Measurements from ENCODE around the gene KIF5A.
A peak's percentile ranks its signal among the peaks of the same experiment; 100 is the strongest.

The KIF5A gene

GRCh38 chr12:57581802-57582201 lies 32.0 kb downstream of the KIF5A start:
- no peak overlapping the region for H3K4me3 ChIP-seq (ENCODE audit: low read depth, low read length)
- no peak for TF ChIP-seq CTCF (IDR thresholded peaks at IDR 0.05; ENCODE audit: borderline replicate concordance, insufficient read depth, low read depth, low read length)

GRCh38 chr12:57582440-57582839 lies 32.6 kb downstream of the KIF5A start:
- H3K4me3 ChIP-seq (ENCODE audit: low read depth, low read length): no peak overlapping the region
- no peak for TF ChIP-seq CTCF (IDR thresholded peaks at IDR 0.05; ENCODE audit: borderline replicate concordance, insufficient read depth, low read depth, low read length)

- no peak overlapping the region for H3K4me3 ChIP-seq (ENCODE audit: low read depth, low read length)
- TF ChIP-seq CTCF (IDR thresholded peaks at IDR 0.05; ENCODE audit: borderline replicate concordance, insufficient read depth, low read depth, low read length): peak; percentile 84
Observed at GRCh38 chr12:57583008-57583831, 33.4 kb downstream of the KIF5A start.

GRCh38 chr12:57584050-57584449 lies 34.2 kb downstream of the KIF5A start:
- no peak overlapping the region for H3K4me3 ChIP-seq (ENCODE audit: low read depth, low read length)
- TF ChIP-seq CTCF (IDR thresholded peaks at IDR 0.05; ENCODE audit: borderline replicate concordance, insufficient read depth, low read depth, low read length): no peak

- no peak for TF ChIP-seq CTCF (IDR thresholded peaks at IDR 0.05; ENCODE audit: borderline replicate concordance, insufficient read depth, low read depth, low read length)
- no peak overlapping the region for H3K4me3 ChIP-seq (ENCODE audit: low read depth, low read length)
Observed at GRCh38 chr12:57584690-57585089, 34.8 kb downstream of the KIF5A start.

- TF ChIP-seq CTCF (IDR thresholded peaks at IDR 0.05; ENCODE audit: borderline replicate concordance, insufficient read depth, low read depth, low read length): no peak
- H3K4me3 ChIP-seq (ENCODE audit: low read depth, low read length): no peak overlapping the region
Observed at GRCh38 chr12:57585156-57585555, 35.3 kb downstream of the KIF5A start.

- TF ChIP-seq CTCF (IDR thresholded peaks at IDR 0.05; ENCODE audit: borderline replicate concordance, insufficient read depth, low read depth, low read length): no peak
Observed at GRCh38 chr12:57586128-57586527, 36.3 kb downstream of the KIF5A start.

More at GRCh38 chr12:57586128-57586527, 36.3 kb downstream of the KIF5A start:
- no peak overlapping the region for H3K4me3 ChIP-seq (ENCODE audit: low read depth, low read length)
